ENCODE measurements around the gene WDR90.

WDR90 gene

GRCh38 chr16:711084-711483 lies 61.9 kb downstream of the WDR90 start:
- DNase-seq, result no peak

- peak; percentile 25 for DNase-seq
Observed at GRCh38 chr16:711548-712320, 62.6 kb downstream of the WDR90 start.

- DNase-seq, result peak; percentile 46
Observed at GRCh38 chr16:712740-713250, 63.6 kb downstream of the WDR90 start.

- DNase-seq, result no peak
Observed at GRCh38 chr16:714079-714478, 64.9 kb downstream of the WDR90 start.

GRCh38 chr16:714558-715476 lies 65.7 kb downstream of the WDR90 start, which contains the start of gene METRN:
METRN (plus strand) TSS chr16:715118; CDS start chr16:715290, 172 bp downstream.
- DNase-seq, result peak; percentile 66

- DNase-seq, result no peak
Observed at GRCh38 chr16:715477-716199, 66.5 kb downstream of the WDR90 start.

GRCh38 chr16:716200-716568 lies 67.0 kb downstream of the WDR90 start:
- DNase-seq, result no peak

- no peak for DNase-seq
Observed at GRCh38 chr16:716768-717325, 67.7 kb downstream of the WDR90 start.
